Spleen (tissue), 7 donors: ENCODE measurements around the gene ATAD1.

Source experiments
- CTCF ChIP-seq, 11 experiments: fragments of 200-600 bp in 7 of 11; fragments of 450-650 bp in 4 of 11; sonication (generic) in 4 of 11; IDR thresholded peaks in 8 of 11; conservative IDR thresholded peaks in 3 of 11; 1 replicate in 7 of 11; 2 replicates in 4 of 11; pipeline versions ENCODE4 v1.4.0 to v1.8.0; 2016 to 2021; ENCODE audit warnings: antibody characterized with exemption in 11 of 11, inconsistent platforms in 4 of 11, mild to moderate bottlenecking in 1 of 11
- POLR2A ChIP-seq, 3 donors: fragments of 450-650 bp; IDR thresholded peaks; one replicate each; pipeline ENCODE4 v1.5.1; 2017; ENCODE audit warnings: antibody characterized with exemption in 3 of 3, mild to moderate bottlenecking in 1 of 3
- POLR2AphosphoS5 ChIP-seq, 3 donors: sonication (generic); formaldehyde crosslinking; IDR thresholded peaks; one replicate each; pipeline ENCODE4 v1.5.1; 2017; ENCODE audit warnings: antibody characterized with exemption in 3 of 3
- donor health status: DM: no; HTN: no; CAD: no; lungs with moderate emphysema.
- donor health status: DM: no; HTN: no; CAD: no.
- donor health status: DM: no; HTN: no; CAD: no.

- TF ChIP-seq CTCF (IDR thresholded peaks at IDR 0.05 in 8 of 11, conservative IDR thresholded peaks at IDR 0.05 in 3 of 11) = no peak
- TF ChIP-seq POLR2A (IDR thresholded peaks at IDR 0.05) = no peak
- no peak for TF ChIP-seq POLR2AphosphoS5 (IDR thresholded peaks at IDR 0.05)
Measured at GRCh38 chr10:87852089-87852488, 34.1 kb upstream of the ATAD1 start.
